GM18511 (cell line): ENCODE data around the gene SLC47A2.

Experiments used
- ATAC-seq: cut with Tn5 transposase; IDR thresholded peaks from one replicate; pipeline ENCODE4 v1.9.1; 2021; ENCODE audit warnings: mild to moderate bottlenecking, moderate library complexity; ENCODE audit not compliant: unreplicated experiment

SLC47A2 gene

GRCh38 chr17:19729900-19730299, 13.5 kb upstream of the SLC47A2 start:
- no peak for ATAC-seq

DNA sequence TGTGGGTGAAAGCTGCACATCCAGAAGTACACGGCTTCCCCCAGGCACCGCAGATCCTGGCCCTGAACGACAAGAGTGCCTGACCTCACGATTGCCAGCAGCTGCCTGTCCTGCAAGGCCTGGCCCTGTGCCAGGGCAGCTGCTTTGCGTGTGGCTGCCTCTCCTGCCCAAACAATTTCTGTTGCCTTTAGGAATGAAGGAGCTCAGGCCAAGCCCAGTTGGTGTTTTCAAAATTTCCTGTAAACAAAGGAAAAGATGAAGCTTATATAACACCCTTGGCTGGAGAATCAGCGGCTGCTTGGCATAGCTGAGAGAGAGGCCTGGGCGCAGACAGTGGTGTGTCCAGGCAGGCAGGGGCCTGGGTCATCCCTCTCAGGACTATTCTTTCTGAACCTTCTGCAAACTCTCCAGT, 11.7 kb upstream of the SLC47A2 start:
- no peak for ATAC-seq

- no peak for ATAC-seq
These were observed 11.2 kb upstream of the SLC47A2 start for GRCh38 chr17:19727501-19728078.

GRCh38 chr17:19726631-19727376, 10.4 kb upstream of the SLC47A2 start:
- ATAC-seq = no peak

DNA sequence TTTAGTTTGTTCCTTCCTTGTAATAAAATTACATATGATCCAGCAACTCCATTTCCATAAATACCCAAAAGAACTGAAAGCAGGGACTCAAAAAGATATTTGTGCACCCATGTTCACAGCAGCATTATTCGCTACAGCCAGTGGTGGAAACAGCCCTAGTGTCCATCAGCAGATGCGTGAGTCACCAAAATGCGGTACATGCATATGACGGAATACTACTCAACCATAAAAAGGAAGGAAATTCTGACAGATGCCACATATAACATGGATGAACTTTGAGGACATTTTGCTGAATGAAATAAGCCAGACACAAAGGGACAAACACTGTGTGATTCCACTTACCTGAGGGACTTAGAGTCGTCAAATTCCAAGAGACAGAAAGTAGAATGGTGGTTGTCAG, 9.1 kb upstream of the SLC47A2 start:
- no peak for ATAC-seq

DNA sequence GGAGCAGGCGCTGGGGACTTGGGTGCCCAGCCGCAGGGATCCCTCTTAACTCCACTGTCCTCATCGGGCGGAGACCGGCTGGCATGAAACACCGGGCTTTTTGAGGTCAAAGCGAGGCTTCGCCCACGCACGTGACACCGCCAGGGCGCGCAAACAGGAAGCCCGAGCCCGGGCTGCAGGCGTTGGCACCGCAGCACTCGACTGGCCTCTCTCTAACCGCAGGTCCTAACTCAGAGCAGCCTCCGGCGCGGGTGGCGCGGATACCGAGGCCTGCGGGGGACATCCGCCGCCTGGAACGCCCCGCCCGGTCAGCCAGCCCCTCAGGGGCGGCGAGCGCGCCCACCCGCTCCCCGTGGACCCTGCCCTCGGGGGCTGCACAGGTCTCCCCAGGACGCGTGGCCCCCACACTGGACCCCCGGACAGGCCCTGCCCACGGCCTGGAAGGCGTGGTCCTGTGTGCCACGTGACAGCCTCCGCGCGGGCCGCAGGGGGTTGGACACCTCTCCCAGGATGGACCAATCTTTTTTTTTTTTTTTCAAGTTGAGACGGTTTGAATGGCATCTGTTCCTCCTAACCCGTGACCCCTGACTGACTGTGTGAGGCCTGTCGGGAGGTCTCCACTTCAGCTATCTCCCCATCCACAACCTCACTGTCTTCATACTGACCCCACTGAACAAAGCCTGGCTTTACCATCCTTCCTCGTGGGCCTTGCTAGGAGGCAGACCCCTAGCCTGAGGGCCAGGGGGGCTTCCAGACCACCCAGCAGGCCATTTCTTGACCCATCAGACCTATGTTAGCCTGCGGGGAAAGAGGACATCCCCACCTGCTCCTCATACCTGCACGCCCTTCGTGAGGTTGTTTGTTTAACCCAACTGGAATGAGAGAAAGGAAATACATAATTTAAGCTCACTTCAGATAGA, 8.4 kb upstream of the SLC47A2 start:
- ATAC-seq = no peak

GRCh38 chr17:19723964-19724363, 7.6 kb upstream of the SLC47A2 start:
- no peak for ATAC-seq

DNA sequence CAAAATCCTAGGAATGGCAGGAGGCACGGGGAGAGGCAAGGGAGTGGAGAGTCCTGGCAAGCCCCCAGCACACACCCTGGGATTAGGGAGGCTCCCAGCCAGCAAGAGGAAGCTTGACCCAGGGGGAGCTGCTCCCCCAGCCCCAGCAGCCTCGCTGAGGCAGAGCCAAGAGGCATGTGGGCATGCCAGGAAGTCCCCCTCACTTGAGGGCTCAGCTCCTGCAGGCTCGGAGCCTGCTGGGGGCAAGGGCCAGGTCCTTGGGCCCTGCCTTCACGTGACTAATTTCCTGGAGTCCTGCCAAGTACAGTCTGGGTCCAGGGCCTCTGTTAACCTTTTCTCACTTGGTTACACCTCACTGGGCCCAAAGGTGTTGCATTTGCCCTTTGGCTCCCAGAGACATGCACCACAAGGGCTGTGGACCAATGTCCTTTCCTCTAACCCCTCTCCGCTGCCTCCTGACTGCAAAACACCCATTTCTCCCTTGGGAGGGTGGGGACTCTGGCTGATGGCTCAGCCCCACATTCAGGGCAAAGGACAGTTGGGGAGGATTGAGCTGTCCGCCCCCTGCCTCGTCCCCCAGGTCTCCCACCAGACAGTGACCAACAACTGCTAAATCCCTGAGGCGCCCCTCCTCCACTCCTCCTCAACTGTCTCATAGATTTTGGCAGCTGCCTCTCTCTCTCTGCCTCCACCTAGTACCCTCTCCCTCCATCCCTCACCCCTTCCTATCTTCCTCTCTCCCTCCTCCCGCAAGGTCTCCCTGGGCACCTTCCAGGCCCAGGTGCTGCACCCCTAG, 4.4 kb upstream of the SLC47A2 start:
- ATAC-seq = no peak

- no peak for ATAC-seq
These were observed 3.8 kb upstream of the SLC47A2 start for GRCh38 chr17:19720210-19720475.

- ATAC-seq = no peak
These were observed 3.2 kb upstream of the SLC47A2 start for GRCh38 chr17:19719355-19720209.

DNA sequence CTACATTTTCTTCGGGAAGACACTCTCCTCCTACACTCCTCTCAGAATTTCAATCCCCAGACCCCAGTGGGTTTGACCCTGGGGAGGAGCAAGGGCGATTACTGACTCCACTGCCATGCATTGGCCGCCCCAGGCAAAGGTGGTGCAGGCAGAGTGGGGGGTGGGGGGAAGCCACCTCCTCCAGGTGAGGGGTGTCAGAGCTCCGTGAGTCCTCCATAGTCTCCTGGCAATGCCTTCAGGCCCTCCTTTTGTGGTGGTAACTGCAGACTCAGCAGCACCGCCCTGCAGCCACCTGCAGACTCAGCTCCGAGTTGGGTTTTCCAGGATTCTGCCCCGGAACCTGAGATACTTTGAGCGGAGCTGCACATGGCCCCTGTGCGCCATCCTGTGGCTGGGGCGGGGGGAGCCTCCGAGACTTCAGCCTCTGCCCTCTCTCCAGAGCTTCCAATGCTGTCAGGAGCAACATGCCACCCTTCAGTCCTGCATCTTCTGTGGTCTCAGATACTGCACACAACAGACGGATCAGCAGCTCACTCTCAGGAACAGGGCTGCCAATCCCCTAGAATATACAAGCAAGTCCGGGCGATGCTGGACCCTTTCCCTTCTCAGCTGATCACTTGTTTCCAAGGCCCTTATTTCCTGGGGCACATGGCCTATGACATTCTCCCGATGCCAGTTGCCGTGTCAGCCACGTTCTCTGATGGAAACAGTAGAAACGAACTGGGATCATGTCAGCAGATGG, 2.4 kb upstream of the SLC47A2 start:
- no peak for ATAC-seq

DNA sequence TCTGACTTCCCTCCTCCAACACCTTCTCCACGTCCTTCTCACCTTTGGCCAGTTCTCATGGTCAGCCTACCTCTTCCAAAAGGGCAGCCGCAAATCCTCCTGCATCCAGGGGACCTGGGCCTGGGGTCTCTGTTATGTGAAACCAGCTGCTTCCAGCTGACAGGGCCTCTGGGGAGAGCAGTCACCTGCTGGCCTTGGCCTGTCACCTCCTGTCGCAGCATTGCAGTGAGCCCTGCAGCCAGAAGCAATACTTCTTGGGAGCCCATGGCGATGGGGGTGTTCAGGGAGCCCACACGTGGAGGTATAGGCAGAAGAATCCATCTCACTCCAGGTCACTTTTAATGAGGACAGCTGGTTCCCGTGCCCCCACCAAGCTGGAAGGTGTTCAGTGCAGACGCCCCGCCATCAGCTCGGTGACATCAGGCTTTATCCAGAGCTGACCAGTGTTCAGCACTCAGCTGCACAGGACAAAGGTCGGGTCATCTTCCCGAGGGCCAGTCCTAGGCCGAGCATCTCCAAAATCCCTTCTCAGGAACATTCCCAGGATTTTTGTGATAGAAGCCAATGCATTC, 1.7 kb upstream of the SLC47A2 start:
- no peak for ATAC-seq

DNA sequence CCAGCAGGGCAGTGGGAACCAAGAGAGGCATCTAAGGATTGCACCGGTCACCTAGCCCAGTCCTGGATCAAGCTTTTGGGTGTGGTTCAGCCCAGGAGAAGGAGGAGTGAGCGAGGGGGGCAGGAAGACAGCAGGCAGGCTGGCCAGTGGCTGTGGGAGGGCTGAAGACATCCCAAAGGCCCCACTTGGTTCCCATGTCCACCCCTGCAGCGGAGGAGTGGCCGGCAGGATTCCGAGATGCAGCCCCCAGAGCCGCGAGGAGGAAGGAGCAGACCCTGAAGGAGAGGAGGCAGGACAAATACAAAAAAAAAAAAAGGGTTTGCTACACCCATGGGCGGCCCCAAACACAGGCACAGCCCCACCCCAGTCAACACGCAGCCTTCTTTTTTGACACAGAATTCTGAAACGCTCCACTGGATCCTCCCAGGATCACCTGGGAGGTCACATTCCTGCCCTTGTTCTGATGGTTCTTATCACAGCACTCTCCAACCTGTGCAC, 1.1 kb upstream of the SLC47A2 start:
- no peak for ATAC-seq

GRCh38 chr17:19717031-19717360, 612 bp upstream of the SLC47A2 start:
- ATAC-seq = no peak

DNA sequence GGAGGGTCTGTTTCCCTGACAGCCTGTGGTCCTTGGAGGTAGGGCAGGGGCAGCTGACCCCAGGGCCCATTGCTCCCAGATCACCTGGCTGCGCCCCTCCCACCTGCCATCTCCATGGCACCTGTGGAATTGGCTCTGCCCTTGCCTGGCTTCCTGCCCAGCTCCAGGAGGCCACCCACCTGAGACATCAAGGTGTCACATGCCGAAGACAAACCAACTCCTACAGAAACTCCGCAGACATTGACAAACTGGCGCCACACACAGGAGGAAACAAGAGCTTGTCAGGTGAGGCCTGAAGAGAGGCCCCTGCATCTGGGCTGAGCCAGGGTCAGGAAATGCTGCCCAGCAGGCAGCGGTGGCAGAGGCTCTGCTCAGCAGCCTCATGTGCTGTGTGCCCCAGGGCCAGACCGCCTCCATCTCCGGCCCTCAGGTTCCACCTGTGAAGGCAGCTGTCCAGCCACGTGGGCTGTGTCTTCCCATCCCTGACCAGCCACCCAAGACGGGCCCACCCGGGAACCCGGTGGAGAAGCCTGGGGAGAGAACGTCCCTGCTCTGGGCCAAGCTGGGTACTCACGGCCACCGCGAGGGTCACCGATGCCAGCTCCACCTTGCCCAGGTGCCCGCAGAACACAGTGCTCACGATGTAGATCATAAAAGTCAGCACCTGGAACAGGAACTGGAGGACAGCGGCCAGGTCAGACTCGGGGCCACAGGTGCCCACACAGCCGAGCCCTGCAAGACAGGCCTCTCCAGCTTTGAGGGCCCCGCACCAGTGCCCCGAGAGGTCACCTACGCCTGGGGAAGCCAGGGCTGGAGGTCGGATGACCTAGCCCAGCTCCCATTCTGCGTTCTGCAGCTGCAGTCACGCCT, 1.6 kb downstream of the SLC47A2 start:
- ATAC-seq = no peak

GRCh38 chr17:19713901-19714361, 2.5 kb downstream of the SLC47A2 start:
- ATAC-seq = no peak

DNA sequence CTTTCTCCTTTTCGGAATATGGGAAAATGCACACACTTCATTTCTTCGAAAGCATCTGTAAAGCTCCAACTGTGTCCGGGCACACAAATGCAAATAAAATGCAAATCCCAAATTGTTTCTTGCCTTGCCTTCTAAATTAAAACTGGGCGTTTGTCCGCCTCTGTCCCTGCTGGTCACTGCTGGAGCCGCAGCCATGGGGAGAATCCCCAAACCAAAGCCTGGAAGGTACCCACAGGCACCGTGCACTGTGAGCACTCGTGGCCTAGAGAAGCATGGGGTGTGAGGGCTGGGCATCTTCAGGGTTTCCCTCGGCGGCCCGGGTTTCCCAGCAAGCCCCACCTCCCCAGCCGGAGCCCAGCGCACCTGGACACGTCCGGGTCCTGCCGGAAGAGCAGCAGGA, 2.9 kb downstream of the SLC47A2 start:
- no peak for ATAC-seq

- no peak for ATAC-seq
These were observed 3.9 kb downstream of the SLC47A2 start for GRCh38 chr17:19712436-19713004.
